ENCODE results near the gene ERAP2. TPM values are rescaled to one million over a fixed set of nuclear protein-coding genes. Genes with fewer than 3 reads are reported as not detected.

ERAP2 gene

GRCh38 chr5:96967400-96967799, 91.1 kb downstream of the ERAP2 start:
- DNase-seq: peak; percentile 22
- Histone ChIP-seq H3K4me1 (ENCODE audit: control insufficient read depth, insufficient read depth, low read depth, low read length) (peaks cover 4% of the 10 kb centered on the region), H3K27ac (ENCODE audit: low read length, poor library complexity, severe bottlenecking) (peak overlapping the region; percentile 28), H3K23ac (ENCODE audit: low read length in 2 of 2) (no peak overlapping the region), H3K36me3 (ENCODE audit: control insufficient read depth in 1 of 2, insufficient read depth in 2 of 2, low read depth in 1 of 2, low read length in 2 of 2) (no peaks in the 10 kb centered on the region), H2BK120ac (ENCODE audit: low read depth, low read length) (no peak overlapping the region), H2AFZ (ENCODE audit: low read depth, low read length) (no peak overlapping the region), H2BK5ac (ENCODE audit: low read depth, low read length, poor library complexity, severe bottlenecking) (no peak overlapping the region), H2BK12ac (ENCODE audit: low read length in 2 of 2) (no peak overlapping the region), H4K8ac (ENCODE audit: low read length) (no peak overlapping the region), H3K18ac (ENCODE audit: low read depth in 1 of 2, low read length in 2 of 2) (no peak overlapping the region), H2BK15ac (ENCODE audit: low read depth, poor library complexity, severe bottlenecking) (no peak overlapping the region), H3K4ac (ENCODE audit: low read depth in 1 of 2, low read length in 2 of 2) (no peak overlapping the region), H3K4me3 (ENCODE audit: insufficient read depth in 1 of 2, low read depth in 1 of 2, low read length in 2 of 2) (no peak overlapping the region), H3K79me1 (replicated peaks; ENCODE audit: low read length, poor library complexity, severe bottlenecking) (peaks cover 3% of the 10 kb centered on the region), H3K9ac (ENCODE audit: low read length) (no peak overlapping the region), H2AK5ac (ENCODE audit: low read length, severe bottlenecking) (no peak overlapping the region), H3K9me3 (ENCODE audit: control insufficient read depth, low read length) (no peaks in the 10 kb centered on the region), H3K4me2 (ENCODE audit: low read length, poor library complexity, severe bottlenecking) (no peak overlapping the region), H3K14ac (ENCODE audit: low read length in 2 of 2) (no peak overlapping the region), H3K27me3 (ENCODE audit: control insufficient read depth in 1 of 2, insufficient read depth in 1 of 2, low read length in 2 of 2) (no peaks in the 10 kb centered on the region), H4K91ac (ENCODE audit: low read length) (no peak overlapping the region)
- WGBS: no CpG with 5 or more reads among the region's 1 CpG

- Histone ChIP-seq H3K18ac (ENCODE audit: low read depth in 1 of 2, low read length in 2 of 2) (no peak overlapping the region), H3K9ac (ENCODE audit: low read length) (no peak overlapping the region), H2BK12ac (ENCODE audit: low read length in 2 of 2) (no peak overlapping the region), H4K91ac (ENCODE audit: low read length) (no peak overlapping the region), H3K4ac (ENCODE audit: low read depth in 1 of 2, low read length in 2 of 2) (no peak overlapping the region), H2AFZ (ENCODE audit: low read depth, low read length) (no peak overlapping the region), H2BK5ac (ENCODE audit: low read depth, low read length, poor library complexity, severe bottlenecking) (no peak overlapping the region), H3K4me1 (ENCODE audit: control insufficient read depth, insufficient read depth, low read depth, low read length) (peaks cover 4% of the 10 kb centered on the region), H2BK120ac (ENCODE audit: low read depth, low read length) (no peak overlapping the region), H3K27me3 (ENCODE audit: control insufficient read depth in 1 of 2, insufficient read depth in 1 of 2, low read length in 2 of 2) (no peaks in the 10 kb centered on the region), H3K14ac (ENCODE audit: low read length in 2 of 2) (no peak overlapping the region), H4K8ac (ENCODE audit: low read length) (no peak overlapping the region), H3K4me3 (ENCODE audit: insufficient read depth in 1 of 2, low read depth in 1 of 2, low read length in 2 of 2) (no peak overlapping the region), H3K4me2 (ENCODE audit: low read length, poor library complexity, severe bottlenecking) (no peak overlapping the region), H2AK5ac (ENCODE audit: low read length, severe bottlenecking) (no peak overlapping the region), H3K9me3 (ENCODE audit: control insufficient read depth, low read length) (no peaks in the 10 kb centered on the region), H3K36me3 (ENCODE audit: control insufficient read depth in 1 of 2, insufficient read depth in 2 of 2, low read depth in 1 of 2, low read length in 2 of 2) (no peaks in the 10 kb centered on the region), H3K27ac (ENCODE audit: low read length, poor library complexity, severe bottlenecking) (peak overlapping the region; percentile 3), H3K23ac (ENCODE audit: low read length in 2 of 2) (no peak overlapping the region), H3K79me1 (replicated peaks; ENCODE audit: low read length, poor library complexity, severe bottlenecking) (peaks cover 2% of the 10 kb centered on the region), H2BK15ac (ENCODE audit: low read depth, poor library complexity, severe bottlenecking) (no peak overlapping the region)
- 25% methylated on average over 1 of the region's 1 CpG for WGBS
- DNase-seq: peak; percentile 69
Measured at GRCh38 chr5:96968074-96968473, 91.8 kb downstream of the ERAP2 start.

DNA sequence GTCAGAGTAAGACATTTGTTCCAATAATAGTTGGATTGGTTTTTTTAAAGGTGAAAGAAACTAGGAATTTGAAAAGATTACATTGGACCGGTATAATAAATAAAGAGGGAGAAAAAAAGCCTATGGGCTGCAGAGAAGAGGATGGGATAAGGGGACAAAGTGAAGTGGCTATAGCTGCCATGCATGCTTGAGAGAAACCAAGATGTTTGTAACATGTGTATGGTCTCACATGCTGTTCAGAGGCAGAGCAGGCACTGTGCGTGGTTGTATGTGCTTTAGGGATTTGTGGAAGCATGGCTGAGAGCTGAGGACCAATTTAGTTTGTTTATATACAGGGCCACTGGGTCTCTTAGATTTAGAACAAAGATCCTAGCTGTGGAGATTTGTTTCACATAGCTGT, 92.3 kb downstream of the ERAP2 start:
- Histone ChIP-seq H3K4me1 (ENCODE audit: control insufficient read depth, insufficient read depth, low read depth, low read length) (peaks cover 2% of the 10 kb centered on the region), H3K4me3 (ENCODE audit: insufficient read depth in 1 of 2, low read depth in 1 of 2, low read length in 2 of 2) (no peak overlapping the region), H2BK15ac (ENCODE audit: low read depth, poor library complexity, severe bottlenecking) (no peak overlapping the region), H2BK12ac (ENCODE audit: low read length in 2 of 2) (no peak overlapping the region), H2AK5ac (ENCODE audit: low read length, severe bottlenecking) (no peak overlapping the region), H2AFZ (ENCODE audit: low read depth, low read length) (no peak overlapping the region), H3K18ac (ENCODE audit: low read depth in 1 of 2, low read length in 2 of 2) (no peak overlapping the region), H3K27me3 (ENCODE audit: control insufficient read depth in 1 of 2, insufficient read depth in 1 of 2, low read length in 2 of 2) (no peaks in the 10 kb centered on the region), H3K9me3 (ENCODE audit: control insufficient read depth, low read length) (no peaks in the 10 kb centered on the region), H3K9ac (ENCODE audit: low read length) (peak overlapping the region; percentile 60), H3K36me3 (ENCODE audit: control insufficient read depth in 1 of 2, insufficient read depth in 2 of 2, low read depth in 1 of 2, low read length in 2 of 2) (no peaks in the 10 kb centered on the region), H3K23ac (ENCODE audit: low read length in 2 of 2) (no peak overlapping the region), H4K8ac (ENCODE audit: low read length) (no peak overlapping the region), H2BK120ac (ENCODE audit: low read depth, low read length) (no peak overlapping the region), H3K4ac (ENCODE audit: low read depth in 1 of 2, low read length in 2 of 2) (no peak overlapping the region), H2BK5ac (ENCODE audit: low read depth, low read length, poor library complexity, severe bottlenecking) (no peak overlapping the region), H3K27ac (ENCODE audit: low read length, poor library complexity, severe bottlenecking) (peak overlapping the region; percentile 13), H3K4me2 (ENCODE audit: low read length, poor library complexity, severe bottlenecking) (no peak overlapping the region), H3K79me1 (replicated peaks; ENCODE audit: low read length, poor library complexity, severe bottlenecking) (peaks cover 2% of the 10 kb centered on the region), H3K14ac (ENCODE audit: low read length in 2 of 2) (no peak overlapping the region), H4K91ac (ENCODE audit: low read length) (no peak overlapping the region)
- 30% methylated on average over 2 of the region's 2 CpGs for WGBS
- DNase-seq: peak; percentile 74

Small RNAs within 50 kb of the gene (small RNA-seq; reads per million reads assigned to genes)
- gene RF00019 (ENCODE audit: low read depth): not detected

Data from mesenchymal stem cell (in vitro differentiated cells and primary cell).